ENCODE results near the gene COMMD7. TPM values are rescaled to one million over a fixed set of nuclear protein-coding genes. Genes with fewer than 3 reads are reported as not detected.
"Not testable (repeated sequence)": the region's sequence is repeated elsewhere in the genome, so short reads cannot be mapped to it uniquely, and the experiment has no call there.

COMMD7 gene
- total and polyA plus RNA-seq, 9 of the 15 experiments (the other 6 are each of a cell fraction or from before 2014, with no cell fraction given), result 11.9 to 69.1 (median 34.7) TPM

- TF ChIP-seq SPI1 (IDR thresholded peaks at IDR 0.05; ENCODE audit: borderline replicate concordance, low read depth, low read length), result no peak
- TF ChIP-seq MEF2A (IDR thresholded peaks at IDR 0.05; ENCODE audit: control insufficient read depth, low read depth, low read length), result peak; percentile 50
- TF ChIP-seq CBFA2T3 (IDR thresholded peaks at IDR 0.05), result 0 out of 2 replicates have a peak, but pooled peaks have one; percentile 4
- no peak for TF ChIP-seq ZNF41 (CRISPR knock-in tag; conservative IDR thresholded peaks at IDR 0.05)
- Histone ChIP-seq H3K36me3 (ENCODE audit: control insufficient read depth, insufficient read depth, low read length) (peaks cover 10% of the 10 kb centered on the region; the same call in 2 of the 3 replicates), H3K79me2 (ENCODE audit: control insufficient read depth, insufficient read depth, low read length) (no peaks in the 10 kb centered on the region), H2AFZ (ENCODE audit: low read depth, low read length) (no peak overlapping the region), H3K27me3 (ENCODE audit: control insufficient read depth in 2 of 2, insufficient read depth in 2 of 2, low read length in 2 of 2) (no peaks in the 10 kb centered on the region), H3K9me3 (replicated peaks; ENCODE audit: control insufficient read depth, insufficient read depth, low read depth, low read length) (no peaks in the 10 kb centered on the region), H3K4me3 (no peak overlapping the region), H4K20me1 (replicated peaks; ENCODE audit: control insufficient read depth, insufficient read depth, low read length) (no peaks in the 10 kb centered on the region), H3K4me1 (replicated peaks in 1 of 2; ENCODE audit: control insufficient read depth in 2 of 2, insufficient read depth in 2 of 2, low read length in 2 of 2) (no peaks in the 10 kb centered on the region), H3K27ac (ENCODE audit: extremely low read depth, low read depth, low read length) (no peak overlapping the region), H3K9me1 (ENCODE audit: control insufficient read depth, insufficient read depth, low read length) (no peaks in the 10 kb centered on the region), H3K9ac (ENCODE audit: insufficient read depth in 1 of 2, low read depth in 2 of 2, low read length in 2 of 2) (no peak overlapping the region), H3K4me2 (ENCODE audit: insufficient read depth, low read length) (no peak overlapping the region)
- no peak for FAIRE-seq
- ATAC-seq, result peak; percentile 47
- ChIA-PET POLR2A (interaction anchor here (0.6 to 1.7 kb wide), 2 partner anchors 21 to 28 kb away, joined by 4 to 9 read pairs; no protein-coding TSS in a partner anchor), CTCF (ENCODE audit: low intra/inter-chr PET ratio) (interaction anchor here (0.6 kb wide), 1 partner anchor 930 kb away, joined by 3 read pairs; no protein-coding TSS in a partner anchor)
- in situ Hi-C loops (cut with MboI) (no loop called here), intact Hi-C loops (cut with micrococcal nuclease) (no loop called here)
- DNase-seq (ENCODE audit: extremely low read depth in 1 of 4, low spot score in 3 of 4), result no peak
- 42% methylated on average over 5 of the region's 5 CpGs for WGBS (ENCODE audit: insufficient coverage, low coverage, missing lambda C conversion rate)
- BruUV-seq (replicated peaks), result no TSS peak
These were observed 33.6 kb downstream of the COMMD7 start for GRCh38 chr20:32709632-32710121.

- H3K79me2 ChIP-seq (ENCODE audit: control insufficient read depth, insufficient read depth, low read length); ATAC-seq; intact Hi-C loops (cut with micrococcal nuclease); FAIRE-seq; DNase-seq (ENCODE audit: extremely low read depth in 1 of 4, low spot score in 3 of 4); H3K9ac ChIP-seq (ENCODE audit: insufficient read depth in 1 of 2, low read depth in 2 of 2, low read length in 2 of 2); BruUV-seq (replicated peaks); H3K4me1 ChIP-seq (replicated peaks in 1 of 2; ENCODE audit: control insufficient read depth in 2 of 2, insufficient read depth in 2 of 2, low read length in 2 of 2); H4K20me1 ChIP-seq (replicated peaks; ENCODE audit: control insufficient read depth, insufficient read depth, low read length); H3K27ac ChIP-seq (ENCODE audit: extremely low read depth, low read depth, low read length); H3K4me2 ChIP-seq (ENCODE audit: insufficient read depth, low read length); H3K9me3 ChIP-seq (replicated peaks; ENCODE audit: control insufficient read depth, insufficient read depth, low read depth, low read length); in situ Hi-C loops (cut with MboI); H3K4me3 ChIP-seq; H3K9me1 ChIP-seq (ENCODE audit: control insufficient read depth, insufficient read depth, low read length); H3K27me3 ChIP-seq (ENCODE audit: control insufficient read depth in 2 of 2, insufficient read depth in 2 of 2, low read length in 2 of 2); H2AFZ ChIP-seq (ENCODE audit: low read depth, low read length): not testable (repeated sequence)
- ChIA-PET CTCF (ENCODE audit: low intra/inter-chr PET ratio) (interaction anchor here (0.6 kb wide), 1 partner anchor 929 kb away, joined by 3 read pairs; no protein-coding TSS in a partner anchor), POLR2A (interaction anchor here (0.6 to 1.7 kb wide), 2 partner anchors 21 to 29 kb away, joined by 4 to 9 read pairs; no protein-coding TSS in a partner anchor)
- H3K36me3 ChIP-seq (ENCODE audit: control insufficient read depth, insufficient read depth, low read length), result peaks cover 15% of the 10 kb centered on the region; the same call in 2 of the 3 replicates
- 78% methylated on average over 14 of the region's 15 CpGs for WGBS (ENCODE audit: insufficient coverage, low coverage, missing lambda C conversion rate)
These were observed 34.1 kb downstream of the COMMD7 start for GRCh38 chr20:32709029-32709631.
